CD4-positive, alpha-beta T cell (primary cell): Measurements from ENCODE around the gene NTN1. TPM values are rescaled to one million over a fixed set of nuclear protein-coding genes. Genes with fewer than 3 reads are reported as not detected.

Experiments used
- ATAC-seq: fragments of 200-7000 bp; cut with Tn5 transposase; one replicate; pipeline ENCODE4 v1.10.0; 2022; ENCODE audit warnings: mild to moderate bottlenecking; ENCODE audit not compliant: poor library complexity
- CTCF ChIA-PET: fragments of 350-600 bp; sonication (Branson Sonifier 250); formaldehyde crosslinking; loops from one replicate; lab custom pipeline; 2021; ENCODE audit warnings: antibody characterized with exemption, inconsistent platforms; lab: Charles Lee
- POLR2A ChIA-PET: fragments of 350-600 bp; sonication (Branson Sonifier 250); formaldehyde crosslinking; loops from one replicate; lab custom pipeline; 2021; ENCODE audit warnings: antibody characterized with exemption, inconsistent platforms; lab: Charles Lee
- DNase-seq, 14 experiments: peaks; one replicate each; pipeline ENCODE4 v3.0.0-alpha.2; 2013 to 2020; ENCODE audit warnings: mixed read lengths in 2 of 14
- H3K27ac ChIP-seq, 2 donors: one replicate each; pipeline versions ENCODE4 v1.5.1 to v1.7.0; 2013; ENCODE audit warnings: low read length in 2 of 2, low read depth in 1 of 2, mild to moderate bottlenecking in 1 of 2
- H3K27me3 ChIP-seq, 2 experiments: 1 replicate in 1 of 2; 2 replicates in 1 of 2; pipeline versions ENCODE4 v1.6.1 to v1.7.0; 2013; ENCODE audit warnings: low read length in 2 of 2, control low read depth in 1 of 2, mild to moderate bottlenecking in 1 of 2, moderate library complexity in 1 of 2; ENCODE audit not compliant: insufficient read depth in 2 of 2, control insufficient read depth in 1 of 2
- H3K36me3 ChIP-seq: one replicate; pipeline ENCODE4 v1.6.1; 2013; ENCODE audit warnings: low read length, control low read depth; ENCODE audit not compliant: insufficient read depth
- H3K4me1 ChIP-seq: one replicate; pipeline ENCODE4 v1.6.1; 2013; ENCODE audit warnings: low read length, control low read depth; ENCODE audit not compliant: insufficient read depth
- H3K4me3 ChIP-seq: one replicate; pipeline ENCODE4 v1.5.1; 2013; ENCODE audit warnings: mild to moderate bottlenecking, low read length, moderate library complexity
- H3K9me3 ChIP-seq, 2 experiments: 1 replicate in 1 of 2; 2 replicates in 1 of 2; pipeline versions ENCODE4 v1.6.1 to v1.7.0; 2013; ENCODE audit warnings: low read length in 2 of 2, mild to moderate bottlenecking in 2 of 2, control low read depth in 1 of 2, moderate library complexity in 1 of 2; ENCODE audit not compliant: control insufficient read depth in 1 of 2, insufficient read depth in 1 of 2
- H3K27ac Mint-ChIP-seq: one replicate; pipeline ENCODE4 v1.8.0; 2020; ENCODE audit warnings: mixed read lengths
- H3K27me3 Mint-ChIP-seq: one replicate; pipeline ENCODE4 v1.8.0; 2021; ENCODE audit warnings: mixed read lengths
- H3K36me3 Mint-ChIP-seq: one replicate; pipeline ENCODE4 v1.8.0; 2021; ENCODE audit warnings: low read depth, mixed read lengths
- H3K4me1 Mint-ChIP-seq: one replicate; pipeline ENCODE4 v1.8.0; 2021; ENCODE audit warnings: low read depth, mixed read lengths
- H3K4me3 Mint-ChIP-seq: one replicate; pipeline ENCODE4 v1.8.0; 2020; ENCODE audit warnings: mild to moderate bottlenecking, mixed read lengths
- H3K9me3 Mint-ChIP-seq: one replicate; pipeline ENCODE4 v1.8.0; 2020; ENCODE audit warnings: mixed read lengths
- CTCF ChIP-seq: fragments of 200-600 bp; IDR thresholded peaks from one replicate; pipeline ENCODE4 v1.8.0; 2022; ENCODE audit warnings: antibody characterized with exemption, mild to moderate bottlenecking
- intact Hi-C, 2 experiments: fragments of 100-400 bp; cut with DNase I in 1 of 2; cut with micrococcal nuclease in 1 of 2; formaldehyde crosslinking; loops; one replicate each; pipeline versions ENCODE4 v1.15.1 to v1.9.0; 2023 to 2025; cut with DNase I, micrococcal nuclease
- total RNA-seq, 174 experiments: library from RNA in 2 of 174; stranded (reverse) in 2 of 174; gene quantifications; one replicate each; pipeline ENCODE4 v1.2.3 and lab custom pipeline; 2021 to 2026

NTN1 gene
- total RNA-seq, 2 experiments from 2014 or later: 0.08 to 0.14 TPM

- H3K4me3 Mint-ChIP-seq: no peak overlapping the region
- Histone ChIP-seq H3K4me1 (no peaks in the 10 kb centered on the region), H3K4me3 (no peak overlapping the region), H3K36me3 (no peaks in the 10 kb centered on the region), H3K27me3 (peaks cover 0 to 2% of the 10 kb centered on the region in 2 experiments), H3K9me3 (peaks cover 9 to 14% of the 10 kb centered on the region in 2 experiments), H3K27ac (no peak overlapping the region)
- CTCF ChIA-PET: no interaction called here
- DNase-seq (no peak), ATAC-seq (no peak)
- no peaks in the 10 kb centered on the region for H3K4me1 Mint-ChIP-seq
- POLR2A ChIA-PET: no interaction called here
- H3K27me3 Mint-ChIP-seq: no peaks in the 10 kb centered on the region
- peaks cover 17% of the 10 kb centered on the region for H3K9me3 Mint-ChIP-seq
- intact Hi-C loops: no loop called here
- no peak for TF ChIP-seq CTCF
- H3K36me3 Mint-ChIP-seq: no peaks in the 10 kb centered on the region
- no peak overlapping the region for H3K27ac Mint-ChIP-seq
Observed at GRCh38 chr17:9219631-9220397, 198.5 kb downstream of the NTN1 start.

GRCh38 chr17:9220398-9221146 lies 199.3 kb downstream of the NTN1 start:
- no peaks in the 10 kb centered on the region for H3K36me3 Mint-ChIP-seq
- intact Hi-C loops: no loop called here
- Histone ChIP-seq H3K4me3 (no peak overlapping the region), H3K27ac (no peak overlapping the region), H3K4me1 (no peaks in the 10 kb centered on the region), H3K36me3 (no peaks in the 10 kb centered on the region), H3K27me3 (peaks cover 0 to 2% of the 10 kb centered on the region in 2 experiments), H3K9me3 (peaks cover 1 to 14% of the 10 kb centered on the region in 2 experiments)
- ATAC-seq: no peak
- H3K27ac Mint-ChIP-seq: no peak overlapping the region
- CTCF ChIA-PET: no interaction called here
- POLR2A ChIA-PET: no interaction called here
- peaks cover 14% of the 10 kb centered on the region for H3K9me3 Mint-ChIP-seq
- TF ChIP-seq CTCF: no peak
- DNase-seq: no peak
- no peak overlapping the region for H3K4me3 Mint-ChIP-seq
- no peaks in the 10 kb centered on the region for H3K27me3 Mint-ChIP-seq
- no peaks in the 10 kb centered on the region for H3K4me1 Mint-ChIP-seq

- Mint-ChIP-seq H3K4me3 (no peak overlapping the region), H3K27me3 (no peaks in the 10 kb centered on the region), H3K4me1 (no peaks in the 10 kb centered on the region), H3K36me3 (no peaks in the 10 kb centered on the region), H3K9me3 (peaks cover 6% of the 10 kb centered on the region), H3K27ac (no peak overlapping the region)
- DNase-seq (no peak), ATAC-seq (no peak)
- Histone ChIP-seq H3K27me3 (peaks cover 0 to 2% of the 10 kb centered on the region in 2 experiments), H3K27ac (no peak overlapping the region), H3K36me3 (no peaks in the 10 kb centered on the region), H3K4me3 (no peak overlapping the region), H3K4me1 (peaks cover 6% of the 10 kb centered on the region), H3K9me3 (peaks cover 0 to 14% of the 10 kb centered on the region in 2 experiments)
- ChIA-PET CTCF (no interaction called here), POLR2A (no interaction called here)
- intact Hi-C loops: no loop called here
- no peak for TF ChIP-seq CTCF
Observed at GRCh38 chr17:9221147-9221921, 200.0 kb downstream of the NTN1 start.
